Neural cell (in vitro differentiated cells): Measurements from ENCODE around the gene SVBP. TPM values are rescaled to one million over a fixed set of nuclear protein-coding genes. Genes with fewer than 3 reads are reported as not detected.

Source experiments
- H2AFZ ChIP-seq: fragments of 200-600, 300-800 bp; sonication (generic), shearing (Covaris generic); 2 replicates; pipeline ENCODE4 v1.6.0; 2014; ENCODE audit warnings: low read depth, mild to moderate bottlenecking, antibody characterized with exemption, low read length, moderate library complexity
- H3F3A ChIP-seq: fragments of 200-600 bp; shearing (Covaris generic); 2 replicates; pipeline ENCODE4 v1.6.1; 2016; ENCODE audit warnings: mild to moderate bottlenecking, moderate library complexity, mixed read lengths, antibody characterized with exemption, low read length; ENCODE audit not compliant: insufficient read depth, poor library complexity, severe bottlenecking
- H3K27ac ChIP-seq: fragments of 200-600, 300-800 bp; sonication (generic), shearing (Covaris generic); 2 replicates; pipeline ENCODE4 v1.5.1; 2014; ENCODE audit warnings: mild to moderate bottlenecking, low read length, moderate library complexity
- H3K27me3 ChIP-seq: fragments of 300-800, 200-600 bp; sonication (generic), shearing (Covaris generic); 2 replicates; pipeline ENCODE4 v1.6.0; 2014; ENCODE audit warnings: mild to moderate bottlenecking, low read depth, low read length, moderate library complexity; ENCODE audit not compliant: insufficient read depth
- H3K36me3 ChIP-seq: fragments of 300-800, 200-600 bp; sonication (generic), shearing (Covaris generic); 2 replicates; pipeline ENCODE4 v1.5.1; 2014; ENCODE audit warnings: mild to moderate bottlenecking, antibody characterized with exemption, low read length, moderate library complexity; ENCODE audit not compliant: insufficient read depth
- H3K4me2 ChIP-seq: fragments of 300-800, 200-600 bp; sonication (generic), shearing (Covaris generic); 2 replicates; pipeline ENCODE4 v1.6.0; 2014; ENCODE audit warnings: mild to moderate bottlenecking, low read length
- H3K4me3 ChIP-seq: fragments of 300-800, 200-600 bp; sonication (generic), shearing (Covaris generic); 2 replicates; pipeline ENCODE4 v1.5.1; 2014; ENCODE audit warnings: mild to moderate bottlenecking, low read length, moderate library complexity
- H3K79me2 ChIP-seq: fragments of 200-600 bp; shearing (Covaris generic); replicated peaks from 2 replicates; pipeline ENCODE4 v1.6.0; 2014; ENCODE audit warnings: mild to moderate bottlenecking, low read length, moderate library complexity; ENCODE audit not compliant: insufficient read depth
- H3K9ac ChIP-seq: fragments of 300-800, 200-600 bp; sonication (generic), shearing (Covaris generic); 2 replicates; pipeline ENCODE4 v1.6.1; 2016; ENCODE audit warnings: mild to moderate bottlenecking, low read length, mixed read lengths
- H3K9me2 ChIP-seq: fragments of 200-600 bp; shearing (Covaris generic); 2 replicates; pipeline ENCODE4 v1.6.1; 2016; ENCODE audit warnings: mild to moderate bottlenecking, low read length, mixed read lengths; ENCODE audit not compliant: insufficient read depth
- H3K9me3 ChIP-seq: fragments of 200-600, 300-800 bp; sonication (generic), shearing (Covaris generic); 2 replicates; pipeline ENCODE4 v1.6.1; 2016; ENCODE audit warnings: mild to moderate bottlenecking, mixed run types, low read length, moderate library complexity, mixed read lengths
- H4K20me1 ChIP-seq: fragments of 200-600 bp; shearing (Covaris generic); 2 replicates; pipeline ENCODE4 v1.6.1; 2016; ENCODE audit warnings: mild to moderate bottlenecking, mixed run types; ENCODE audit not compliant: insufficient read depth
- EP300 ChIP-seq: fragments of 450-650 bp; conservative IDR thresholded peaks from 2 replicates; pipeline ENCODE4 v1.6.1; 2014; ENCODE audit warnings: antibody characterized with exemption, mild to moderate bottlenecking, moderate library complexity; ENCODE audit not compliant: poor library complexity, severe bottlenecking
- EZH2 ChIP-seq: fragments of 200-600, 300-800 bp; shearing (Covaris generic), sonication (generic); IDR thresholded peaks from 2 replicates; pipeline ENCODE4 v1.6.1; 2014; ENCODE audit warnings: antibody characterized with exemption, low read length, borderline replicate concordance, mild to moderate bottlenecking; ENCODE audit not compliant: insufficient read depth, poor library complexity, severe bottlenecking
- MXI1 ChIP-seq: fragments of 450-650 bp; conservative IDR thresholded peaks from 2 replicates; pipeline ENCODE4 v1.6.1; 2014; ENCODE audit warnings: antibody characterized with exemption, mild to moderate bottlenecking; ENCODE audit not compliant: poor library complexity, severe bottlenecking
- POLR2AphosphoS5 ChIP-seq: IDR thresholded peaks from 2 replicates; pipeline ENCODE4 v1.6.1; 2012
- RAD21 ChIP-seq: fragments of 450-650 bp; conservative IDR thresholded peaks from 2 replicates; pipeline ENCODE4 v1.6.1; 2014; ENCODE audit warnings: antibody characterized with exemption, mild to moderate bottlenecking, moderate library complexity
- SMC3 ChIP-seq: fragments of 450-650 bp; conservative IDR thresholded peaks from 2 replicates; pipeline ENCODE4 v1.6.1; 2014; ENCODE audit warnings: antibody characterized with exemption, mild to moderate bottlenecking, moderate library complexity; ENCODE audit not compliant: poor library complexity
- TAF1 ChIP-seq: IDR thresholded peaks from 2 replicates; pipeline ENCODE4 v1.6.1; 2012; ENCODE audit warnings: low read depth
- polyA plus RNA-seq: library from polyadenylated mRNA; depleted of rRNA; stranded (reverse); fragments of >200 nt; gene quantifications from 2 replicates; pipeline ENCODE4 v1.2.3, GENCODE V29; 2014
- TF ChIP-seq, protein P1 (sequence below): fragments of 450-650 bp; IDR thresholded peaks from 2 replicates; pipeline ENCODE4 v1.5.1; 2014; ENCODE audit warnings: antibody characterized with exemption, mild to moderate bottlenecking, moderate library complexity; ENCODE audit not compliant: poor library complexity, severe bottlenecking
- TF ChIP-seq, protein P2 (sequence below): IDR thresholded peaks from 2 replicates; pipeline ENCODE4 v1.6.1; 2012; ENCODE audit warnings: borderline replicate concordance

Gene SVBP
- polyA plus RNA-seq, 1 donor from 2014 or later, result 231 TPM

DNA sequence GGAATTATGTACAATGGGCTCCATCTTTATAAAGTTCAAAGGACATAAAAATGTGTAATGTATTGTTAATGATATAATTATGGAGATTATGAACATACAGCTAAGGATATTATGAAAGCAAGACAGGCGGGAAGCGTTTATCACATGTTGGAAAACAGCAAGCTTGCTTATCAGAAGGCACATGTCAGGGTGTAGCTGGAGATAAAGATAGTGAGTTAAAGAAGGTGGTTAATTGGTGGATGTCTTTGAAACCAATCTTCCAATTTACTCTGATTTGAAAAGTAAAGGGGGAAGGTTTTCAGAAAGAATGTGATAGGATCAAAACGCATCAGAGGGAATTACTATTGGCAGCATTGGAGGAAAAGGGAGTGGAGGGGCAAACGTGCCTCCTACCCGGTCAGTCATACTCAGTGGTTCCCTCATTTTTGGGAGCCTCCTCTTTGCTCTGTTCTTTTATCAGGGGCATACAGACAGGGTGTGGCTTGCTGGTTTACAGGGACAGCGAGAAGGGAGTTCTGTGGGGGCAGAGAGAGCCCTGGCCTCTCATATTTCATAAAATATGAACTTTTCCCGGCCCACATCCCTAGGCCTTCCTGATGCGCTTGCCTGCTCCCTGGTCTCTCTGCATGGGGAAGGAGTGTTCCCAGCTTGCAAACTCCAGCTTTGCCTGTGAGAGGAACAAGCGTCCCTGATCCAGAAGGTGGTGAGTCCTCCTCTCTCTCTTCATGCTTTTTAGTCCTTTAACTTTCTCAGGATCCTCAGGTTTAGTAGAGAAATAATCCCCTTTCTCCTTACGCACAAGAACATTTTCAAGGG, 8.0 kb upstream of the SVBP start:
- Histone ChIP-seq H3F3A (no peaks in the 10 kb centered on the region), H3K27ac (no peak overlapping the region), H3K4me2 (no peak overlapping the region), H4K20me1 (no peaks in the 10 kb centered on the region), H3K4me3 (no peak overlapping the region), H3K9ac (no peak overlapping the region), H3K27me3 (no peaks in the 10 kb centered on the region), H3K36me3 (no peaks in the 10 kb centered on the region), H3K79me2 (no peaks in the 10 kb centered on the region), H3K9me3 (no peaks in the 10 kb centered on the region), H3K9me2 (no peaks in the 10 kb centered on the region), H2AFZ (no peak overlapping the region)
- TF ChIP-seq TAF1, result no peak
- TF ChIP-seq, protein P1, sequence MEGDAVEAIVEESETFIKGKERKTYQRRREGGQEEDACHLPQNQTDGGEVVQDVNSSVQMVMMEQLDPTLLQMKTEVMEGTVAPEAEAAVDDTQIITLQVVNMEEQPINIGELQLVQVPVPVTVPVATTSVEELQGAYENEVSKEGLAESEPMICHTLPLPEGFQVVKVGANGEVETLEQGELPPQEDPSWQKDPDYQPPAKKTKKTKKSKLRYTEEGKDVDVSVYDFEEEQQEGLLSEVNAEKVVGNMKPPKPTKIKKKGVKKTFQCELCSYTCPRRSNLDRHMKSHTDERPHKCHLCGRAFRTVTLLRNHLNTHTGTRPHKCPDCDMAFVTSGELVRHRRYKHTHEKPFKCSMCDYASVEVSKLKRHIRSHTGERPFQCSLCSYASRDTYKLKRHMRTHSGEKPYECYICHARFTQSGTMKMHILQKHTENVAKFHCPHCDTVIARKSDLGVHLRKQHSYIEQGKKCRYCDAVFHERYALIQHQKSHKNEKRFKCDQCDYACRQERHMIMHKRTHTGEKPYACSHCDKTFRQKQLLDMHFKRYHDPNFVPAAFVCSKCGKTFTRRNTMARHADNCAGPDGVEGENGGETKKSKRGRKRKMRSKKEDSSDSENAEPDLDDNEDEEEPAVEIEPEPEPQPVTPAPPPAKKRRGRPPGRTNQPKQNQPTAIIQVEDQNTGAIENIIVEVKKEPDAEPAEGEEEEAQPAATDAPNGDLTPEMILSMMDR, result no peak
- TF ChIP-seq RAD21, result no peak
- TF ChIP-seq, protein P2, sequence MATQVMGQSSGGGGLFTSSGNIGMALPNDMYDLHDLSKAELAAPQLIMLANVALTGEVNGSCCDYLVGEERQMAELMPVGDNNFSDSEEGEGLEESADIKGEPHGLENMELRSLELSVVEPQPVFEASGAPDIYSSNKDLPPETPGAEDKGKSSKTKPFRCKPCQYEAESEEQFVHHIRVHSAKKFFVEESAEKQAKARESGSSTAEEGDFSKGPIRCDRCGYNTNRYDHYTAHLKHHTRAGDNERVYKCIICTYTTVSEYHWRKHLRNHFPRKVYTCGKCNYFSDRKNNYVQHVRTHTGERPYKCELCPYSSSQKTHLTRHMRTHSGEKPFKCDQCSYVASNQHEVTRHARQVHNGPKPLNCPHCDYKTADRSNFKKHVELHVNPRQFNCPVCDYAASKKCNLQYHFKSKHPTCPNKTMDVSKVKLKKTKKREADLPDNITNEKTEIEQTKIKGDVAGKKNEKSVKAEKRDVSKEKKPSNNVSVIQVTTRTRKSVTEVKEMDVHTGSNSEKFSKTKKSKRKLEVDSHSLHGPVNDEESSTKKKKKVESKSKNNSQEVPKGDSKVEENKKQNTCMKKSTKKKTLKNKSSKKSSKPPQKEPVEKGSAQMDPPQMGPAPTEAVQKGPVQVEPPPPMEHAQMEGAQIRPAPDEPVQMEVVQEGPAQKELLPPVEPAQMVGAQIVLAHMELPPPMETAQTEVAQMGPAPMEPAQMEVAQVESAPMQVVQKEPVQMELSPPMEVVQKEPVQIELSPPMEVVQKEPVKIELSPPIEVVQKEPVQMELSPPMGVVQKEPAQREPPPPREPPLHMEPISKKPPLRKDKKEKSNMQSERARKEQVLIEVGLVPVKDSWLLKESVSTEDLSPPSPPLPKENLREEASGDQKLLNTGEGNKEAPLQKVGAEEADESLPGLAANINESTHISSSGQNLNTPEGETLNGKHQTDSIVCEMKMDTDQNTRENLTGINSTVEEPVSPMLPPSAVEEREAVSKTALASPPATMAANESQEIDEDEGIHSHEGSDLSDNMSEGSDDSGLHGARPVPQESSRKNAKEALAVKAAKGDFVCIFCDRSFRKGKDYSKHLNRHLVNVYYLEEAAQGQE, result no peak
- TF ChIP-seq SMC3, result no peak
- no peak for TF ChIP-seq MXI1
- TF ChIP-seq EP300, result no peak
- no peak for TF ChIP-seq POLR2AphosphoS5
- TF ChIP-seq EZH2, result no peak

DNA sequence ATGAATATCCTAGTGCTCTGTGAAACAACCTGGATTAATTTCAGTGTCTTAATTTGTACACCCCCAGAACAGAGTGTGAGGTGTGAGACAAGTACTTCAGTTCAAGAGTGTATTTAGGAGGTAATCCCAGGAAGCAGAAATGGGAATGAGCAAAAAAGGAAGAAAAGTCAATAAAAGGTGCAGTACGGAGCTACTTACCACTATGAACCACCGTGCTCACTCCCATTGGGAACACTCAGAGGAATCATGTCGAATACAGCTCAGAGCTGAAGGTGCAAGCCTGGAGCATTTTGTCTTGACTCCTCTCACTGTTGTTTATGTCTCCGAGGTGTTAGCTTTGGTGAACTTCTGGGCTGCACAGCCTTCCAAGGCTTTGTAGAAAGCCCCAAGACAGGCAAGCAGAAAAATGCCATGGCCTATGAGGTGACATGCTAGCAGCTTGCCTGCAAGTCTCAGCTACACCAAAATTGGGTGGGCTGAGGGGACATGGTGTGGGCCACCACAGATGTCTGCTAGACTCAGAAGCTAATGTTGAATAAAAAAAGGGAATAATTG, 7.4 kb upstream of the SVBP start:
- no peak overlapping the region for H3K27ac ChIP-seq
- no peak overlapping the region for H3K4me2 ChIP-seq
- no peaks in the 10 kb centered on the region for H3K27me3 ChIP-seq
- no peaks in the 10 kb centered on the region for H3K9me2 ChIP-seq
- H3K4me3 ChIP-seq, result no peak overlapping the region
- no peaks in the 10 kb centered on the region for H3K9me3 ChIP-seq
- no peaks in the 10 kb centered on the region for H3K79me2 ChIP-seq
- H2AFZ ChIP-seq, result no peak overlapping the region
- no peaks in the 10 kb centered on the region for H3F3A ChIP-seq
- H3K9ac ChIP-seq, result no peak overlapping the region
- no peaks in the 10 kb centered on the region for H3K36me3 ChIP-seq
- H4K20me1 ChIP-seq, result no peaks in the 10 kb centered on the region
- TF ChIP-seq, protein P2, result no peak
- TF ChIP-seq MXI1 (no peak), TAF1 (no peak), EZH2 (no peak), EP300 (no peak), SMC3 (no peak), RAD21 (no peak), POLR2AphosphoS5 (no peak)
- TF ChIP-seq, protein P1, result no peak
